ENCODE results near the gene ANKS3. TPM values are rescaled to one million over a fixed set of nuclear protein-coding genes. Genes with fewer than 3 reads are reported as not detected.

Gene ANKS3
- total and polyA plus RNA-seq, 2 of the 8 experiments (the other 6 are each of a cell fraction or from before 2014, with no cell fraction given), result 15.5 to 23.9 TPM

- H3K4me2 ChIP-seq (ENCODE audit: insufficient read depth in 1 of 2, low read depth in 2 of 2, low read length in 2 of 2), result no peak overlapping the region
- H3K27me3 ChIP-seq (replicated peaks in 1 of 4; ENCODE audit: control insufficient read depth in 3 of 4, extremely low read depth in 1 of 4, insufficient read depth in 3 of 4, low read length in 3 of 4), result no peaks in the 10 kb centered on the region
- no peak overlapping the region for H4K5ac ChIP-seq (ENCODE audit: insufficient read length, low read depth, low read length)
- no peak overlapping the region for H3K27ac ChIP-seq (ENCODE audit: low read depth, low read length)
- H2BK12ac ChIP-seq (ENCODE audit: low read depth, low read length), result no peak overlapping the region
- H3K4ac ChIP-seq (replicated peaks; ENCODE audit: insufficient read length, low read depth, low read length), result no peak overlapping the region
- ChIA-PET POLR2A (ENCODE audit: partially characterized antibody) (interaction anchor here (1.1 kb wide), 1 partner anchor 8 kb away, joined by 3 read pairs; no protein-coding TSS in a partner anchor), CTCF (ENCODE audit: partially characterized antibody) (interaction anchor here (0.7 to 1.2 kb wide), 2 partner anchors 16 to 78 kb away, joined by 3 to 4 read pairs; no protein-coding TSS in a partner anchor)
- no peak overlapping the region for H3K23ac ChIP-seq (ENCODE audit: insufficient read length)
- no peak overlapping the region for H2AFZ ChIP-seq (ENCODE audit: low read length)
- H2BK120ac ChIP-seq (replicated peaks; ENCODE audit: low read depth, low read length), result no peak overlapping the region
- no peaks in the 10 kb centered on the region for H3K9me3 ChIP-seq (ENCODE audit: insufficient read depth in 2 of 2, low read depth in 1 of 2, low read length in 1 of 2)
- no peaks in the 10 kb centered on the region; the same call in 1 of the 2 replicates for H3K79me1 ChIP-seq (ENCODE audit: low read depth, low read length)
- DNase-seq (ENCODE audit: low read depth in 1 of 2, low spot score in 2 of 2), result no peak
- no peak overlapping the region for H3K56ac ChIP-seq (replicated peaks; ENCODE audit: insufficient read length, low read depth, low read length)
- peaks cover 15 to 38% (median 37%) of the 10 kb centered on the region in 4 experiments for H3K36me3 ChIP-seq (ENCODE audit: control insufficient read depth in 2 of 4, insufficient read depth in 4 of 4, low read length in 3 of 4)
- no peak for FAIRE-seq
- H3K4me3 ChIP-seq (ENCODE audit: extremely low read depth in 1 of 4, insufficient read depth in 2 of 4, low read depth in 3 of 4, low read length in 4 of 4), result no peak overlapping the region
- H3K9ac ChIP-seq (replicated peaks in 1 of 4; ENCODE audit: extremely low read depth in 1 of 4, low read depth in 3 of 4, low read length in 3 of 4), result no peak overlapping the region; a peak in 1 of 7 replicates
- H3K18ac ChIP-seq (ENCODE audit: extremely low read depth, low read length), result no peak overlapping the region
- TF ChIP-seq ASH2L (IDR thresholded peaks at IDR 0.05; ENCODE audit: low read length) (no peak), POLR2A (IDR thresholded peaks at IDR 0.05; ENCODE audit: control extremely low read depth in 1 of 2, low read depth in 2 of 2, low read length in 2 of 2) (no peak), EZH2 (IDR thresholded peaks at IDR 0.05; ENCODE audit: low read depth, low read length, severe bottlenecking) (no peak), ZNF274 (IDR thresholded peaks at IDR 0.05; ENCODE audit: borderline replicate concordance, extremely low read depth, low read length) (no peak), CTBP2 (IDR thresholded peaks at IDR 0.05; ENCODE audit: borderline replicate concordance, insufficient read depth, insufficient read length, low read length) (no peak), TAF7 (optimal IDR thresholded peaks at IDR 0.05; ENCODE audit: borderline replicate concordance, low read depth, low read length) (no peak), BCL11A (IDR thresholded peaks at IDR 0.05; ENCODE audit: low read depth in 2 of 2, low read length in 2 of 2) (no peak), PHF8 (conservative IDR thresholded peaks at IDR 0.05; ENCODE audit: low read depth, low read length) (no peak), JUND (IDR thresholded peaks at IDR 0.05; ENCODE audit: low read length) (no peak), CREB1 (IDR thresholded peaks at IDR 0.05) (no peak), BACH1 (IDR thresholded peaks at IDR 0.05; ENCODE audit: low read length) (no peak), HDAC2 (IDR thresholded peaks at IDR 0.05; ENCODE audit: borderline replicate concordance in 1 of 2, low read depth in 2 of 2, low read length in 2 of 2) (no peak), POLR2AphosphoS5 (IDR thresholded peaks at IDR 0.05; ENCODE audit: low read depth, low read length) (no peak), RFX5 (IDR thresholded peaks at IDR 0.05; ENCODE audit: borderline replicate concordance, low read depth, low read length) (no peak)
- H4K91ac ChIP-seq (replicated peaks; ENCODE audit: insufficient read length, low read length), result no peak overlapping the region
- 92% methylated on average over 15 of the region's 17 CpGs; no CpG with 5 or more reads in 1 of the 2 experiments for WGBS, 2 experiments (ENCODE audit: extremely low coverage in 1 of 2, insufficient coverage in 1 of 2, insufficient read length in 1 of 2, insufficient replicate concordance in 2 of 2, low coverage in 1 of 2, low lambda C conversion rate in 2 of 2, missing lambda C conversion rate in 1 of 2)
- H4K20me1 ChIP-seq (replicated peaks in 1 of 2; ENCODE audit: control insufficient read depth in 1 of 2, insufficient read depth in 2 of 2, low read length in 2 of 2), result peaks cover 0 to 19% of the 10 kb centered on the region in 2 experiments
- H2AK5ac ChIP-seq (ENCODE audit: low read depth, low read length), result no peak overlapping the region
- H2BK15ac ChIP-seq (ENCODE audit: low read length), result no peak overlapping the region
- H2BK5ac ChIP-seq (ENCODE audit: low read depth, low read length), result no peak overlapping the region
- no peak overlapping the region; the same call in 1 of the 2 replicates for H4K8ac ChIP-seq (ENCODE audit: extremely low read depth, insufficient read depth, low read length)
- no peaks in the 10 kb centered on the region for H3K23me2 ChIP-seq (ENCODE audit: low read depth, low read length)
- H2BK20ac ChIP-seq (ENCODE audit: low read length), result no peak overlapping the region
- no peaks in the 10 kb centered on the region for H3K79me2 ChIP-seq (ENCODE audit: control insufficient read depth in 1 of 2, insufficient read depth in 2 of 2, low read length in 2 of 2)
- H3K14ac ChIP-seq (ENCODE audit: insufficient read length), result no peak overlapping the region
- H3K4me1 ChIP-seq (replicated peaks in 1 of 4; ENCODE audit: control insufficient read depth in 3 of 4, insufficient read depth in 4 of 4, low read length in 3 of 4), result no peaks in the 10 kb centered on the region
Measured at GRCh38 chr16:4701791-4702465, 32.1 kb downstream of the ANKS3 start.

All from H1 (cell line).